ENCODE measurements around the gene SLC38A10.

- no peak for TF ChIP-seq CTCF (IDR thresholded peaks at IDR 0.05)
- TF ChIP-seq POLR2A (IDR thresholded peaks at IDR 0.05), result no peak
These were observed 51.8 kb downstream of the SLC38A10 start for GRCh38 chr17:81243333-81243664.
